Spleen (tissue), 11 donors: Measurements from ENCODE around the gene RGS5. TPM values are rescaled to one million over a fixed set of nuclear protein-coding genes. Genes with fewer than 3 reads are reported as not detected.

Experiments
- DNase-seq: peaks from one replicate; pipeline ENCODE4 v3.0.0-alpha.2; 2020
- H3K27ac ChIP-seq, 8 donors: fragments of 200-600 bp; sonication (generic) in 7 of 8; 1 replicate in 4 of 8; 2 replicates in 4 of 8; pipeline versions ENCODE4 v1.5.0 to v1.8.0; 2016 to 2021; ENCODE audit warnings: inconsistent platforms in 4 of 8, mild to moderate bottlenecking in 4 of 8, moderate library complexity in 1 of 8
- H3K27me3 ChIP-seq, 7 donors: fragments of 200-600 bp; sonication (generic) in 6 of 7; replicated peaks in 1 of 7; 1 replicate in 4 of 7; 2 replicates in 3 of 7; pipeline versions ENCODE4 v1.5.0 to v1.8.0; 2016 to 2021; ENCODE audit warnings: inconsistent platforms in 3 of 7, mild to moderate bottlenecking in 1 of 7
- H3K36me3 ChIP-seq, 6 donors: fragments of 200-600 bp; sonication (generic) in 5 of 6; 1 replicate in 4 of 6; 2 replicates in 2 of 6; pipeline versions ENCODE4 v1.5.0 to v1.8.0; 2016 to 2021; ENCODE audit warnings: inconsistent platforms in 2 of 6
- H3K4me1 ChIP-seq, 6 donors: fragments of 200-600 bp; sonication (generic) in 5 of 6; 1 replicate in 3 of 6; 2 replicates in 3 of 6; pipeline versions ENCODE4 v1.5.0 to v1.8.0; 2016 to 2021; ENCODE audit warnings: inconsistent platforms in 3 of 6
- H3K4me3 ChIP-seq, 8 donors: fragments of 200-600 bp; sonication (generic) in 7 of 8; 1 replicate in 4 of 8; 2 replicates in 4 of 8; pipeline versions ENCODE4 v1.5.0 to v1.8.0; 2016 to 2021; ENCODE audit warnings: inconsistent platforms in 4 of 8, mild to moderate bottlenecking in 4 of 8, moderate library complexity in 2 of 8
- H3K9me3 ChIP-seq, 8 donors: fragments of 200-600 bp; sonication (generic) in 7 of 8; 1 replicate in 4 of 8; 2 replicates in 4 of 8; pipeline versions ENCODE4 v1.5.0 to v1.8.0; 2016 to 2021; ENCODE audit warnings: inconsistent platforms in 4 of 8
- POLR2A ChIP-seq, 3 donors: fragments of 450-650 bp; IDR thresholded peaks; one replicate each; pipeline ENCODE4 v1.5.1; 2017; ENCODE audit warnings: antibody characterized with exemption in 3 of 3, mild to moderate bottlenecking in 1 of 3
- POLR2AphosphoS5 ChIP-seq, 3 donors: sonication (generic); formaldehyde crosslinking; IDR thresholded peaks; one replicate each; pipeline ENCODE4 v1.5.1; 2017; ENCODE audit warnings: antibody characterized with exemption in 3 of 3
- whole genome bisulfite sequencing, 5 donors: extraction: QIAGEN DNeasy Blood & Tissue Kit in 3 of 5; methylation state at CpG; one replicate each; pipeline versions ENCODE4 v1.1.5 to v1.1.7; 2013 to 2018; 5-methylcytosine and 5-hydroxymethylcytosine counted together
- intact Hi-C: fragments of 100-400 bp; cut with DNase I; formaldehyde crosslinking; loops from one replicate; pipeline ENCODE4 v1.15.0; 2023; ENCODE audit warnings: low total_unique reads
- polyA plus RNA-seq, 3 donors: library from polyadenylated mRNA; stranded (reverse); fragments of 200-250 nt; gene quantifications; one replicate each; pipeline ENCODE4 v1.2.1, GENCODE V29; 2013
- total RNA-seq, 7 donors: library from RNA; depleted of rRNA in 3 of 7; stranded (reverse); fragments of >200 nt in 3 of 7; fragmentation: NEBNext Ultra II Directional in 4 of 7; extraction: Animal tissue kit (Norgen Biotek cat#: 25700) in 4 of 7; gene quantifications; one replicate each; pipeline versions ENCODE4 v1.1.0 to v1.2.1, GENCODE V29; 2016 to 2021
- TF ChIP-seq, protein P1 (sequence below), 11 experiments: fragments of 200-600 bp in 7 of 11; fragments of 450-650 bp in 4 of 11; sonication (generic) in 4 of 11; IDR thresholded peaks in 8 of 11; conservative IDR thresholded peaks in 3 of 11; 1 replicate in 7 of 11; 2 replicates in 4 of 11; pipeline versions ENCODE4 v1.4.0 to v1.8.0; 2016 to 2021; ENCODE audit warnings: antibody characterized with exemption in 11 of 11, inconsistent platforms in 4 of 11, mild to moderate bottlenecking in 1 of 11
- donor health status: healthy with polysubstance abuse.
- donor health status: DM: no; HTN: no; CAD: no; lungs with moderate emphysema.
- donor health status: DM: no; HTN: no; CAD: no.
- donor health status: Bipolar disorder and iron deficiency.
- donor health status: healthy.
- donor health status: DM: no; HTN: no; CAD: no.
- donor health status: DM: yes; HTN: yes; CAD: no.

RGS5 gene
- total and polyA plus RNA-seq, 10 donors: 3.1 to 150 (median 22.7) TPM

- WGBS, 5 donors: 88 to 100% (median 94%) methylated on average over 1 of the region's 1 CpG
- Histone ChIP-seq H3K4me1 (no peaks in the 10 kb centered on the region), H3K36me3 (no peaks in the 10 kb centered on the region), H3K27ac (no peak overlapping the region), H3K27me3 (no peaks in the 10 kb centered on the region), H3K9me3 (no peaks in the 10 kb centered on the region), H3K4me3 (no peak overlapping the region)
- no peak for DNase-seq
- TF ChIP-seq POLR2AphosphoS5 (IDR thresholded peaks at IDR 0.05) (no peak), POLR2A (IDR thresholded peaks at IDR 0.05) (no peak)
- TF ChIP-seq, protein P1, sequence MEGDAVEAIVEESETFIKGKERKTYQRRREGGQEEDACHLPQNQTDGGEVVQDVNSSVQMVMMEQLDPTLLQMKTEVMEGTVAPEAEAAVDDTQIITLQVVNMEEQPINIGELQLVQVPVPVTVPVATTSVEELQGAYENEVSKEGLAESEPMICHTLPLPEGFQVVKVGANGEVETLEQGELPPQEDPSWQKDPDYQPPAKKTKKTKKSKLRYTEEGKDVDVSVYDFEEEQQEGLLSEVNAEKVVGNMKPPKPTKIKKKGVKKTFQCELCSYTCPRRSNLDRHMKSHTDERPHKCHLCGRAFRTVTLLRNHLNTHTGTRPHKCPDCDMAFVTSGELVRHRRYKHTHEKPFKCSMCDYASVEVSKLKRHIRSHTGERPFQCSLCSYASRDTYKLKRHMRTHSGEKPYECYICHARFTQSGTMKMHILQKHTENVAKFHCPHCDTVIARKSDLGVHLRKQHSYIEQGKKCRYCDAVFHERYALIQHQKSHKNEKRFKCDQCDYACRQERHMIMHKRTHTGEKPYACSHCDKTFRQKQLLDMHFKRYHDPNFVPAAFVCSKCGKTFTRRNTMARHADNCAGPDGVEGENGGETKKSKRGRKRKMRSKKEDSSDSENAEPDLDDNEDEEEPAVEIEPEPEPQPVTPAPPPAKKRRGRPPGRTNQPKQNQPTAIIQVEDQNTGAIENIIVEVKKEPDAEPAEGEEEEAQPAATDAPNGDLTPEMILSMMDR (IDR thresholded peaks at IDR 0.05 in 8 of 11, conservative IDR thresholded peaks at IDR 0.05 in 3 of 11): no peak
- intact Hi-C loops: no loop called here
Observed at GRCh38 chr1:163141556-163141955, 61.2 kb downstream of the RGS5 start.

GRCh38 chr1:163137556-163138265 is 65.0 kb downstream of the RGS5 start:
- TF ChIP-seq, protein P1 (IDR thresholded peaks at IDR 0.05 in 8 of 11, conservative IDR thresholded peaks at IDR 0.05 in 3 of 11): no peak
- no peak for TF ChIP-seq POLR2A (IDR thresholded peaks at IDR 0.05)
- TF ChIP-seq POLR2AphosphoS5 (IDR thresholded peaks at IDR 0.05): no peak
- Histone ChIP-seq H3K4me1 (no peaks in the 10 kb centered on the region), H3K36me3 (no peaks in the 10 kb centered on the region), H3K9me3 (no peaks in the 10 kb centered on the region), H3K4me3 (no peak overlapping the region), H3K27ac (no peak overlapping the region), H3K27me3 (no peaks in the 10 kb centered on the region)
- WGBS, 5 donors: 69 to 85% (median 76%) methylated on average over 3 of the region's 3 CpGs
- intact Hi-C loops: no loop called here
- no peak for DNase-seq

DNA sequence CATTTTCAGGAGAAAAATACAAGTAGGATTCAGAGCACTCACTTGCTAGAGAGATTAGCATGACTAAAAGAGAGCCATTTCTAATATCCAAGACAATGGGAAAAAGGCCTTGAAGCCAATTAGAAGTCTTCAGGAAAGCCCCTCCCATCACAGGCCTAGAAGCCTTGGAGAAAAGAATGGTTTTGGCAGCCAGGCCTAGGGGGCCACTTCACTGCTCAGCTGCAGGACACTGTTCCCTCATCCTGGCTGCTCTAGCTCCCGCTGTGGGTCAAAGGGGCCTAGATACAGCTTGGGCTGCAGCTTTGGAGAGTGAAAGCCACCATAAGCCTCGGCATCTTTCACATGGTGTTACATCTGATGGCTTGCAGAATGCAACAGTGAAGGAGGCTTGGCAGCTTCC is 70.7 kb downstream of the RGS5 start:
- H3K4me1 ChIP-seq: no peaks in the 10 kb centered on the region
- no peaks in the 10 kb centered on the region for H3K36me3 ChIP-seq
- intact Hi-C loops: no loop called here
- WGBS, 5 donors: 72 to 86% (median 78%) methylated on average over 2 of the region's 2 CpGs
- TF ChIP-seq, protein P1 (IDR thresholded peaks at IDR 0.05 in 8 of 11, conservative IDR thresholded peaks at IDR 0.05 in 3 of 11): no peak
- TF ChIP-seq POLR2A (IDR thresholded peaks at IDR 0.05): no peak
- H3K27me3 ChIP-seq: no peaks in the 10 kb centered on the region
- no peak overlapping the region for H3K4me3 ChIP-seq
- no peaks in the 10 kb centered on the region for H3K9me3 ChIP-seq
- no peak overlapping the region for H3K27ac ChIP-seq
- no peak for DNase-seq

- DNase-seq: no peak
- 71 to 87% (median 79%) methylated on average over 1 of the region's 1 CpG for whole genome bisulfite sequencing, 5 donors
- Histone ChIP-seq H3K27me3 (no peaks in the 10 kb centered on the region), H3K36me3 (no peaks in the 10 kb centered on the region), H3K9me3 (no peaks in the 10 kb centered on the region), H3K4me1 (no peaks in the 10 kb centered on the region), H3K27ac (no peak overlapping the region), H3K4me3 (no peak overlapping the region)
- intact Hi-C loops: no loop called here
- no peak for TF ChIP-seq POLR2A (IDR thresholded peaks at IDR 0.05)
- TF ChIP-seq, protein P1 (IDR thresholded peaks at IDR 0.05 in 8 of 11, conservative IDR thresholded peaks at IDR 0.05 in 3 of 11): no peak
- TF ChIP-seq POLR2AphosphoS5 (IDR thresholded peaks at IDR 0.05): no peak
Observed at GRCh38 chr1:163130225-163130856, 72.4 kb downstream of the RGS5 start.
